BLaER1 (cell line): Measurements from ENCODE around the gene TMED10.

Source experiments
- H3K27ac ChIP-seq: shearing (Covaris generic); formaldehyde crosslinking; 2 replicates; pipeline ENCODE4 v1.8.1; 2022
- H3K27me3 ChIP-seq: shearing (Covaris generic); formaldehyde crosslinking; 2 replicates; pipeline ENCODE4 v1.8.1; 2022
- H3K36me3 ChIP-seq: shearing (Covaris generic); formaldehyde crosslinking; 2 replicates; pipeline ENCODE4 v1.8.1; 2022
- H3K4me1 ChIP-seq: shearing (Covaris generic); formaldehyde crosslinking; 2 replicates; pipeline ENCODE4 v1.8.1; 2022
- H3K4me2 ChIP-seq: shearing (Covaris generic); formaldehyde crosslinking; 2 replicates; pipeline ENCODE4 v1.8.1; 2022
- H3K4me3 ChIP-seq: shearing (Covaris generic); formaldehyde crosslinking; 2 replicates; pipeline ENCODE4 v1.8.1; 2022
- H3K9ac ChIP-seq: shearing (Covaris generic); formaldehyde crosslinking; 2 replicates; pipeline ENCODE4 v1.8.1; 2022
- H3K9me3 ChIP-seq: shearing (Covaris generic); formaldehyde crosslinking; 2 replicates; pipeline ENCODE4 v1.8.1; 2022
- H4K20me1 ChIP-seq: shearing (Covaris generic); formaldehyde crosslinking; 2 replicates; pipeline ENCODE4 v1.8.1; 2022
- Cebpa-rat ChIP-seq: shearing (Covaris generic); IDR thresholded peaks from 2 replicates; pipeline ENCODE4 v1.8.1; 2022

The TMED10 gene

DNA sequence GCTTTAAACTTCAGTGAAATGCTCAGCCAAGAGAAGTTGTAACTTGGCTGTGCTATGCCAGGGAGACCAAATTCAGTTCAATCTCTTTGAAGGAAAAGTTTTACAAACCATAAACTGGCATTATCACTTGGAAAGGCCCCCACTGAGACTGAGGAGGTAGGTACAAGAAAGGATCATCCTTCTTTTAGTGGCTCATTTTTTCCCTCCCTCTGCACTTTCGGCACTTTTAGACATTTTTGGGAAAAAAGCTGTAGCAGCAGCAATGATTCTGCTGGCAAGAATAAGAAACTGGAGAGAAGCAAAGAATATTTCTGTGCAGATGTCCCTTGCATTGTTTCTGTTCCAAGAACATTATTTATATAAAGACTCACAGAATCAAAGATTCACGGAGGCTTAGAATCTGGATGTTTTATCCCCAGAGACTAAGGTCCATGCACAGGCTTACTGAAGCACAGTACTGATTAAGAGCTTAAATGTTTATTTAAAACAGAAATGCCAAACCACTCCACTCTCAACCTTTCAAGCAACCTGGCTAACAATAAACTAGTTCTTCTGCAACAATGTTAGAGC lies 94.7 kb downstream of the TMED10 start:
- Histone ChIP-seq H3K27me3 (no peaks in the 10 kb centered on the region), H3K9ac (no peak overlapping the region), H3K4me2 (no peak overlapping the region), H3K36me3 (peaks cover 58% of the 10 kb centered on the region), H3K27ac (no peak overlapping the region), H3K9me3 (no peaks in the 10 kb centered on the region), H4K20me1 (no peaks in the 10 kb centered on the region), H3K4me1 (no peaks in the 10 kb centered on the region), H3K4me3 (no peak overlapping the region)
- TF ChIP-seq Cebpa-rat = no peak
